Effector memory CD4-positive, alpha-beta T cell (primary cell): ENCODE results near the gene MAGEA9B.
"Not testable (repeated sequence)": the region's sequence is repeated elsewhere in the genome, so short reads cannot be mapped to it uniquely, and the experiment has no call there.

Experiments used
- DNase-seq, 3 donors: peaks; one replicate each; pipeline ENCODE4 v3.0.0-alpha.2; 2020
- H3K27ac ChIP-seq: 2 replicates; pipeline ENCODE4 v1.7.0; 2013; ENCODE audit warnings: mild to moderate bottlenecking, low read length, moderate library complexity; ENCODE audit not compliant: insufficient read depth, poor library complexity, severe bottlenecking
- H3K27me3 ChIP-seq: replicated peaks from 2 replicates; pipeline ENCODE4 v1.7.0; 2013; ENCODE audit warnings: mild to moderate bottlenecking, low read length; ENCODE audit not compliant: insufficient read depth, control insufficient read depth, poor library complexity, severe bottlenecking
- H3K36me3 ChIP-seq: 2 replicates; pipeline ENCODE4 v1.7.0; 2013; ENCODE audit warnings: mild to moderate bottlenecking, low read length, moderate library complexity; ENCODE audit not compliant: control insufficient read depth, insufficient read depth
- H3K4me1 ChIP-seq: 2 replicates; pipeline ENCODE4 v1.7.0; 2013; ENCODE audit warnings: low read length, mild to moderate bottlenecking; ENCODE audit not compliant: control insufficient read depth, insufficient read depth, poor library complexity, severe bottlenecking
- H3K4me3 ChIP-seq: 2 replicates; pipeline ENCODE4 v1.7.0; 2013; ENCODE audit warnings: low read length, low read depth, mild to moderate bottlenecking; ENCODE audit not compliant: insufficient read depth, poor library complexity, severe bottlenecking
- H3K9me3 ChIP-seq: 2 replicates; pipeline ENCODE4 v1.7.0; 2013; ENCODE audit warnings: mild to moderate bottlenecking, low read length, moderate library complexity; ENCODE audit not compliant: control insufficient read depth
- total RNA-seq, 3 donors: gene quantifications; one replicate each; lab custom pipeline; 2026; lab: John Stamatoyannopoulos, UW

The MAGEA9B gene
- total RNA-seq, result 0 reads per million in 3 donors

GRCh38 chrX:149587359-149587758 is at the start of gene MAGEA9B:
Gene MAGEA9B (minus strand): TSS chrX:149587459. CDS start chrX:149583179, 4,280 bp downstream.
- not testable (repeated sequence) for H3K9me3 ChIP-seq, H3K27me3 ChIP-seq, H3K4me1 ChIP-seq, H3K36me3 ChIP-seq, H3K4me3 ChIP-seq, DNase-seq, H3K27ac ChIP-seq

- DNase-seq, result no peak
- H3K27me3 ChIP-seq, result no peaks in the 10 kb centered on the region
- peaks cover 3% of the 10 kb centered on the region for H3K4me1 ChIP-seq
- H3K9me3 ChIP-seq, result no peaks in the 10 kb centered on the region
- H3K4me3 ChIP-seq, result no peak overlapping the region
- no peaks in the 10 kb centered on the region for H3K36me3 ChIP-seq
- no peak overlapping the region for H3K27ac ChIP-seq
Observed at GRCh38 chrX:149633511-149633910, 46.3 kb upstream of the MAGEA9B start.

GRCh38 chrX:149631234-149632165 is 44.2 kb upstream of the MAGEA9B start, which contains the start of gene TMEM185A:
Gene TMEM185A (minus strand): TSS chrX:149631792. CDS start chrX:149631580, 212 bp downstream.
- H3K27me3 ChIP-seq, result no peaks in the 10 kb centered on the region
- peaks cover 3% of the 10 kb centered on the region for H3K4me1 ChIP-seq
- peak within 1 kb of the TSS; percentile 72 for H3K4me3 ChIP-seq
- H3K27ac ChIP-seq, result peak within 1 kb of the TSS; percentile 49
- H3K9me3 ChIP-seq, result no peaks in the 10 kb centered on the region
- H3K36me3 ChIP-seq, result no peaks in the 10 kb centered on the region
- DNase-seq, result peak; percentile 54 to 71 (median 64)

- Histone ChIP-seq H3K4me3 (peak overlapping the region; percentile 72), H3K27me3 (no peaks in the 10 kb centered on the region), H3K9me3 (no peaks in the 10 kb centered on the region), H3K36me3 (no peaks in the 10 kb centered on the region), H3K27ac (peak overlapping the region; percentile 49), H3K4me1 (peaks cover 3% of the 10 kb centered on the region)
- no peak for DNase-seq
Observed at GRCh38 chrX:149630681-149631233, 43.5 kb upstream of the MAGEA9B start.

GRCh38 chrX:149629730-149630387 is 42.6 kb upstream of the MAGEA9B start:
- Histone ChIP-seq H3K27me3 (no peaks in the 10 kb centered on the region), H3K4me3 (no peak overlapping the region), H3K4me1 (peaks cover 3% of the 10 kb centered on the region), H3K27ac (no peak overlapping the region), H3K36me3 (no peaks in the 10 kb centered on the region), H3K9me3 (no peaks in the 10 kb centered on the region)
- no peak for DNase-seq

GRCh38 chrX:149628768-149629167 is 41.5 kb upstream of the MAGEA9B start:
- no peak overlapping the region for H3K4me3 ChIP-seq
- H3K27ac ChIP-seq, result no peak overlapping the region
- peaks cover 3% of the 10 kb centered on the region for H3K4me1 ChIP-seq
- no peaks in the 10 kb centered on the region for H3K27me3 ChIP-seq
- H3K36me3 ChIP-seq, result no peaks in the 10 kb centered on the region
- no peak for DNase-seq
- no peaks in the 10 kb centered on the region for H3K9me3 ChIP-seq

- Histone ChIP-seq H3K4me1 (peaks cover 3% of the 10 kb centered on the region), H3K27ac (no peak overlapping the region), H3K27me3 (no peaks in the 10 kb centered on the region), H3K36me3 (no peaks in the 10 kb centered on the region), H3K9me3 (no peaks in the 10 kb centered on the region), H3K4me3 (no peak overlapping the region)
- no peak for DNase-seq
Observed at GRCh38 chrX:149628280-149628679, 41.0 kb upstream of the MAGEA9B start.

GRCh38 chrX:149626829-149627228 is 39.6 kb upstream of the MAGEA9B start:
- not testable (repeated sequence) for H3K4me1 ChIP-seq, H3K36me3 ChIP-seq, DNase-seq, H3K9me3 ChIP-seq, H3K27me3 ChIP-seq, H3K4me3 ChIP-seq, H3K27ac ChIP-seq

- not testable (repeated sequence) for DNase-seq, H3K4me1 ChIP-seq, H3K27me3 ChIP-seq, H3K27ac ChIP-seq, H3K9me3 ChIP-seq, H3K36me3 ChIP-seq, H3K4me3 ChIP-seq
Observed at GRCh38 chrX:149619662-149620061, 32.4 kb upstream of the MAGEA9B start.

- Histone ChIP-seq H3K4me1 (no peaks in the 10 kb centered on the region), H3K36me3 (no peaks in the 10 kb centered on the region), H3K27ac (no peak overlapping the region), H3K4me3 (no peak overlapping the region), H3K27me3 (no peaks in the 10 kb centered on the region), H3K9me3 (no peaks in the 10 kb centered on the region)
- no peak for DNase-seq
Observed at GRCh38 chrX:149618871-149619270, 31.6 kb upstream of the MAGEA9B start.
